ENCODE measurements around the gene AURKA. TPM values are rescaled to one million over a fixed set of nuclear protein-coding genes. Genes with fewer than 3 reads are reported as not detected.
A peak's percentile ranks its signal among the peaks of the same experiment; 100 is the strongest.

AURKA gene
- total and polyA plus RNA-seq, 9 of the 15 experiments (the other 6 are each of a cell fraction or from before 2014, with no cell fraction given), result 72.7 to 162 (median 113) TPM

DNA sequence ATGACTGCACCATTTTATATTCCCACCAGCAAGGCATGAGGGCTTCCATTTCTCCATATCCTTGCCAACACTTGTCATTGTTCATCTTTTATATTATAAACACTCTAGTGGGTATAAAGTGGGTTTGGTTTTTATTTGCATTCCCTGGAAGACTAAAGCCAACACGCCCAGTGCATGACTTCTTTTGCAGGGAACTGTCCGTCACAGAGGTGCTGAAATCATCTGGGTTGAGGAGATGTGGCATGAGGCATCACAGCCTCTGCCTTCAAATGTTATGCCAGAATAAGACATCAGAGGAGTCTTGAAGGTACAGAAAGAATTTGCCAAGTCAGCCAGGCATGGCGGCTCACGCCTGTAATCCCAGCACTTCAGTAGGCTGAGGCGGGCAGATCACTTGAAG is 63.2 kb downstream of the AURKA start:
- no peak overlapping the region for H3K9ac ChIP-seq (ENCODE audit: insufficient read depth in 1 of 2, low read depth in 2 of 2, low read length in 2 of 2)
- ChIA-PET POLR2A (no interaction called here), CTCF (ENCODE audit: low intra/inter-chr PET ratio) (no interaction called here)
- FAIRE-seq, result no peak
- no peaks in the 10 kb centered on the region for H3K4me1 ChIP-seq (replicated peaks in 1 of 2; ENCODE audit: control insufficient read depth in 2 of 2, insufficient read depth in 2 of 2, low read length in 2 of 2)
- no peaks in the 10 kb centered on the region for H3K79me2 ChIP-seq (ENCODE audit: control insufficient read depth, insufficient read depth, low read length)
- no TSS peak for BruUV-seq (replicated peaks)
- ATAC-seq, result no peak
- H3K9me1 ChIP-seq (ENCODE audit: control insufficient read depth, insufficient read depth, low read length), result no peaks in the 10 kb centered on the region
- no peaks in the 10 kb centered on the region for H4K20me1 ChIP-seq (replicated peaks; ENCODE audit: control insufficient read depth, insufficient read depth, low read length)
- no peaks in the 10 kb centered on the region for H3K9me3 ChIP-seq (replicated peaks; ENCODE audit: control insufficient read depth, insufficient read depth, low read depth, low read length)
- no peak overlapping the region for H3K27ac ChIP-seq (ENCODE audit: extremely low read depth, low read depth, low read length)
- in situ Hi-C loops (cut with MboI), result no loop called here
- H3K4me2 ChIP-seq (ENCODE audit: insufficient read depth, low read length), result no peak overlapping the region
- no peak overlapping the region for H2AFZ ChIP-seq (ENCODE audit: low read depth, low read length)
- no peaks in the 10 kb centered on the region for H3K27me3 ChIP-seq (ENCODE audit: control insufficient read depth in 2 of 2, insufficient read depth in 2 of 2, low read length in 2 of 2)
- WGBS (ENCODE audit: insufficient coverage, low coverage, missing lambda C conversion rate), result 0% methylated on average over 5 of the region's 5 CpGs
- intact Hi-C loops (cut with micrococcal nuclease), result no loop called here
- DNase-seq (ENCODE audit: extremely low read depth in 1 of 4, low spot score in 3 of 4), result peak in 1 of 4 experiments; percentile 22
- TF ChIP-seq EHMT2 (IDR thresholded peaks at IDR 0.05) (peak; percentile 97), HNRNPH1 (optimal IDR thresholded peaks at IDR 0.05; ENCODE audit: low read depth, low read length) (no peak), MIER1 (IDR thresholded peaks at IDR 0.05; ENCODE audit: low read depth) (peak; percentile 92), XRCC5 (IDR thresholded peaks at IDR 0.05; ENCODE audit: low read depth, low read length) (no peak), POLR2B (IDR thresholded peaks at IDR 0.05; ENCODE audit: low read depth, partially characterized antibody) (no peak), ZNF3 (CRISPR knock-in tag; IDR thresholded peaks at IDR 0.05) (no peak), JUNB (CRISPR knock-in tag; conservative IDR thresholded peaks at IDR 0.05) (no peak), NCOA4 (IDR thresholded peaks at IDR 0.05; ENCODE audit: partially characterized antibody) (no peak), BCL6 (CRISPR knock-in tag; IDR thresholded peaks at IDR 0.05) (no peak)
- TF ChIP-seq, protein P1, sequence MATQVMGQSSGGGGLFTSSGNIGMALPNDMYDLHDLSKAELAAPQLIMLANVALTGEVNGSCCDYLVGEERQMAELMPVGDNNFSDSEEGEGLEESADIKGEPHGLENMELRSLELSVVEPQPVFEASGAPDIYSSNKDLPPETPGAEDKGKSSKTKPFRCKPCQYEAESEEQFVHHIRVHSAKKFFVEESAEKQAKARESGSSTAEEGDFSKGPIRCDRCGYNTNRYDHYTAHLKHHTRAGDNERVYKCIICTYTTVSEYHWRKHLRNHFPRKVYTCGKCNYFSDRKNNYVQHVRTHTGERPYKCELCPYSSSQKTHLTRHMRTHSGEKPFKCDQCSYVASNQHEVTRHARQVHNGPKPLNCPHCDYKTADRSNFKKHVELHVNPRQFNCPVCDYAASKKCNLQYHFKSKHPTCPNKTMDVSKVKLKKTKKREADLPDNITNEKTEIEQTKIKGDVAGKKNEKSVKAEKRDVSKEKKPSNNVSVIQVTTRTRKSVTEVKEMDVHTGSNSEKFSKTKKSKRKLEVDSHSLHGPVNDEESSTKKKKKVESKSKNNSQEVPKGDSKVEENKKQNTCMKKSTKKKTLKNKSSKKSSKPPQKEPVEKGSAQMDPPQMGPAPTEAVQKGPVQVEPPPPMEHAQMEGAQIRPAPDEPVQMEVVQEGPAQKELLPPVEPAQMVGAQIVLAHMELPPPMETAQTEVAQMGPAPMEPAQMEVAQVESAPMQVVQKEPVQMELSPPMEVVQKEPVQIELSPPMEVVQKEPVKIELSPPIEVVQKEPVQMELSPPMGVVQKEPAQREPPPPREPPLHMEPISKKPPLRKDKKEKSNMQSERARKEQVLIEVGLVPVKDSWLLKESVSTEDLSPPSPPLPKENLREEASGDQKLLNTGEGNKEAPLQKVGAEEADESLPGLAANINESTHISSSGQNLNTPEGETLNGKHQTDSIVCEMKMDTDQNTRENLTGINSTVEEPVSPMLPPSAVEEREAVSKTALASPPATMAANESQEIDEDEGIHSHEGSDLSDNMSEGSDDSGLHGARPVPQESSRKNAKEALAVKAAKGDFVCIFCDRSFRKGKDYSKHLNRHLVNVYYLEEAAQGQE (IDR thresholded peaks at IDR 0.05; ENCODE audit: borderline replicate concordance), result peak; percentile 97
- TF ChIP-seq, protein P1 (CRISPR knock-in tag; IDR thresholded peaks at IDR 0.05; ENCODE audit: low read depth), result peak; percentile 89
- TF ChIP-seq, protein P2, sequence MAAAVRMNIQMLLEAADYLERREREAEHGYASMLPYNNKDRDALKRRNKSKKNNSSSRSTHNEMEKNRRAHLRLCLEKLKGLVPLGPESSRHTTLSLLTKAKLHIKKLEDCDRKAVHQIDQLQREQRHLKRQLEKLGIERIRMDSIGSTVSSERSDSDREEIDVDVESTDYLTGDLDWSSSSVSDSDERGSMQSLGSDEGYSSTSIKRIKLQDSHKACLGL (CRISPR knock-in tag; IDR thresholded peaks at IDR 0.05; ENCODE audit: borderline replicate concordance, poor library complexity, severe bottlenecking), result no peak
- no peak overlapping the region for H3K4me3 ChIP-seq
- no peaks in the 10 kb centered on the region for H3K36me3 ChIP-seq (ENCODE audit: control insufficient read depth, insufficient read depth, low read length)

Measured in K562 (cell line).